HUES48 (cell line): Measurements from ENCODE around the gene ARF6.
"Not testable (repeated sequence)": the region's sequence is repeated elsewhere in the genome, so short reads cannot be mapped to it uniquely, and the experiment has no call there.

Source experiments
- H3K27ac ChIP-seq: one replicate; pipeline ENCODE4 v1.7.0; 2013; ENCODE audit warnings: low read depth, low read length, inconsistent platforms
- H3K27me3 ChIP-seq: 2 replicates; pipeline ENCODE4 v1.6.1; 2013; ENCODE audit warnings: mild to moderate bottlenecking, low read length; ENCODE audit not compliant: control insufficient read depth, insufficient read depth
- H3K36me3 ChIP-seq: 2 replicates; pipeline ENCODE4 v1.6.1; 2013; ENCODE audit warnings: low read length; ENCODE audit not compliant: control insufficient read depth, insufficient read depth
- H3K4me1 ChIP-seq: 2 replicates; pipeline ENCODE4 v1.6.1; 2013; ENCODE audit warnings: mild to moderate bottlenecking, low read length; ENCODE audit not compliant: control insufficient read depth, insufficient read depth
- H3K4me3 ChIP-seq: 2 replicates; pipeline ENCODE4 v1.5.1; 2013; ENCODE audit warnings: mild to moderate bottlenecking, low read depth, low read length
- H3K9ac ChIP-seq: 2 replicates; pipeline ENCODE4 v1.6.1; 2013; ENCODE audit warnings: mild to moderate bottlenecking, low read depth, low read length, moderate library complexity
- H3K9me3 ChIP-seq: 2 replicates; pipeline ENCODE4 v1.6.1; 2013; ENCODE audit warnings: low read length; ENCODE audit not compliant: control insufficient read depth, insufficient read depth

Gene ARF6

GRCh38 chr14:49862089-49862673 is 30.7 kb upstream of the ARF6 start:
- no peaks in the 10 kb centered on the region for H3K9me3 ChIP-seq
- peak overlapping the region; percentile 99 for H3K9ac ChIP-seq
- H3K4me3 ChIP-seq, result peak overlapping the region; percentile 91
- no peaks in the 10 kb centered on the region for H3K27me3 ChIP-seq
- peaks cover 23% of the 10 kb centered on the region for H3K4me1 ChIP-seq
- no peaks in the 10 kb centered on the region for H3K36me3 ChIP-seq
- H3K27ac ChIP-seq, result peak overlapping the region; percentile 99

DNA sequence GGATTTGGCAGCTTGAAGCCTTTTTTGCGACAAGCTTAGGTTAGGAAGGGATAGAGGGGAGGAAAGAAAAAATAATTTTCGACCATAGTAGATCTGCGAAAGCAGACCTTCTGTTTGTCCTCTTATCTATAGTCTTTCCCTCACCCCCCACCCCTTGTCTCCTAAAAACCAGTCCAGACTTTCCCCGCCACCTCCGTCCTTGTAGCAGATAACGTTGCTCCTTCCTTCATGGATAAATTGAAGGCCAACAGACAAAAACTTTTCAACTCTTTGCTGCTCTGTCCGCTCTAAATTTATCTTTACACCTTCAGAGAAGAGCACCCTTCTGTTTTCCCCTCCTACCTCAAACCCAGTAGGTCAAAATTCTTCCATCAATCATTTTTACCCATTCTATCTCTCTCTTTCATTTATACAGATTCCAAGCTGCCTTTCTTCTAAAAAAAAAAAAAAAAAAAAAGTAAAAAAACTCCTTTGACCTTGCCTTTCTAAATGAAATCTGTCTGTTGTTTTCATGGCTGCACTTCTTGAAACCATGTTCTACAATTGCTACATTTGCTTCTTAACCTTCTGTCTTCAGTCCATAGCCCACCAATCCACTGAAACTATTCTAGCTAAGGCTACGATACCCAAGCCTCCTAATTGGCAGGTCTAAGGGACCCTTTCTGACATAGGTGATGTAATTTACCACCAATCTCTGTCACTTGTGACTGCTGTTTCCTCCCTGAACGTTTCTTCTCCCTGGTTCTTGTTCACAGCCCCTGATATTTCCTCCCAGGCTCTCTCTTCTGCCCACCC is 29.2 kb upstream of the ARF6 start:
- Histone ChIP-seq H3K4me1 (peaks cover 23% of the 10 kb centered on the region), H3K9ac (peak overlapping the region; percentile 82), H3K36me3 (no peaks in the 10 kb centered on the region), H3K9me3 (no peaks in the 10 kb centered on the region), H3K27ac (peak overlapping the region; percentile 85), H3K27me3 (no peaks in the 10 kb centered on the region), H3K4me3 (peak overlapping the region; percentile 91)

- Histone ChIP-seq H3K4me3 (no peak overlapping the region), H3K9ac (no peak overlapping the region), H3K27me3 (no peaks in the 10 kb centered on the region), H3K4me1 (peaks cover 21% of the 10 kb centered on the region), H3K36me3 (no peaks in the 10 kb centered on the region), H3K27ac (no peak overlapping the region), H3K9me3 (no peaks in the 10 kb centered on the region)
These were observed 27.4 kb upstream of the ARF6 start for GRCh38 chr14:49865431-49865859.

DNA sequence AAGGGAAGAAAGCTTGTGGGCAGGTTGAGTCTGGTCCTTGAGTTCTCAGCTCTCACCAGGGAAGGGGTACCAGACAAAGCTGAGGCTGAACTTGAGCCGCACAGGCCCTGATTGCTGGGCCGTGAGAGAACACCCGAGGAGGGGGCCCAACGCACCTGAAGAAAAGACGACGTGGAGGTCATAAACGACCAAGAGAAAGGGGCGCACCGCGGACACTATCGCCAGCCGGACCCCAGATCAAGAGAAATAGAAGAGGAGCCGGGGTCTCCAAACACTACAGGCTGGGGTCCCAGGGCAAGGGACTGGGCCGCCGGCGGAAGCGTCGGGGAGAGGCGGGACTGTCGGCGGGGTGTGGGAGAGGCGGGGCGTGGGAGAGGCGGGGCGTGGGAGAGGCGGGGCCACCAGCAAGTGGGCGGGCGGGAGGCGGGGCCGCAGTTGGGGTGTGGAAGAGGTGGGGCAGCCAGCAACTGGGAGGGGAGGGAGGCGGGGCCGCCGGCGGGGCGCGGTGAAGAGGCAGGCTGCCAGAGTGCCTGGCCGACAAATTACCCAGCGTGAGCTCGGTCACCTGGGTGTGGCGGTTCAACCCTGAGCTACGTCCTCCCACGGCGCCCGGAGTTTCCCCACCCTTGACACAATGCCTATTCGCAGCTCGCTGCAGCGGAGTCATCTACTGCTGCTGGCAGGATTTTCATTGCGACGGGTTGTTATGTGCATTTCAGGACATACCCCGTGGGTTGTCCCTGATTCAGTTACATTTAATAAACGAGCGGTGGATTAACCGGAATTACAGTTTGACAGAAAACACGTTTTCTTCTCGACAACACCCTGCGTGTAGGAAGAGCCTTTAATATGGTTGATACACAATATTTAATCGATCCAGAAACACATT is 24.8 kb upstream of the ARF6 start:
- peak overlapping the region; percentile 83 for H3K4me3 ChIP-seq
- H3K27ac ChIP-seq, result peak overlapping the region; percentile 88
- no peaks in the 10 kb centered on the region for H3K36me3 ChIP-seq
- no peaks in the 10 kb centered on the region for H3K9me3 ChIP-seq
- H3K9ac ChIP-seq, result peak overlapping the region; percentile 64; the same call in 1 of the 2 replicates
- H3K4me1 ChIP-seq, result peaks cover 10% of the 10 kb centered on the region; the same call in 1 of the 2 replicates
- no peaks in the 10 kb centered on the region for H3K27me3 ChIP-seq

DNA sequence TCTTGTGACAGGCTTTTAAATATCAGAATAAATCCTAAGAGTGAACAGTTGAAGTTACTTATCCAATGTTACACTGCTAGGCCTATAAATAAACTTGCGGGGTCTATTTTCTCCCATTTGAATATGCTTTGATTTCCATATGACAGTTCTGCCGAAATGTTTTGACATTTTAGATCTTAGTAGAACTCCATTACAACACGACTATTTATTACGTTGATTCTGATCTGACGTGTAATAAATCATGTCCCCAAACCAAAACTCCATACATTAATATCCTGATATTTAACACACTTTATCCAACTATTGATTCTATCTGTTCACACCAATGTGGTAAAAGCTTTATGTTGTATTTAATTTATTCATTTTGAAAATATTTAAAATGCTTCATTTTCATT is 24.2 kb upstream of the ARF6 start:
- Histone ChIP-seq H3K9ac (no peak overlapping the region), H3K27me3 (no peaks in the 10 kb centered on the region), H3K4me1 (peaks cover 10% of the 10 kb centered on the region; the same call in 1 of the 2 replicates), H3K27ac (no peak overlapping the region), H3K9me3 (no peaks in the 10 kb centered on the region), H3K36me3 (no peaks in the 10 kb centered on the region), H3K4me3 (peak overlapping the region; percentile 83)

DNA sequence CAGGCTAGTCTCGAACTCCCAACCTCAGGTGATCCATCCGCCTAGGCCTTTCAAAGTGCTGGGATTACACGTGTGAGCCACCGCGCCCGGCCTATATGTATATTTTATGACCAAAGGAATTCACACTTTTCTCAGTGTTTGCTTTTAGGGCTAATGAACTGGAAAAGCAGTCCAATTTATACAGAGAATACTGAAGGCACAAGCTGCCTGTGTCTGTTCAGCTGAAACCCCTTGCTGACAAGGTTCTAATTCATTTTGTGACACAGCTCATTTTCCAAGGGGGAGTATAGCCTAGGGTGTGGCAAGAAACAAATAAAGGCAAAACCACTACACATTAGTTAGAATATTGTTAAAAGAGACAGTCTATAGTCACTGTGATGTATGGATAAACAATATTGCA is 22.0 kb upstream of the ARF6 start:
- no peak overlapping the region for H3K9ac ChIP-seq
- H3K27ac ChIP-seq, result no peak overlapping the region

GRCh38 chr14:49873548-49873947 is 19.3 kb upstream of the ARF6 start:
- not testable (repeated sequence) for H3K4me3 ChIP-seq, H3K27me3 ChIP-seq, H3K9me3 ChIP-seq, H3K9ac ChIP-seq, H3K36me3 ChIP-seq, H3K27ac ChIP-seq, H3K4me1 ChIP-seq

More for the DNA sequence above, 22.0 kb upstream of the ARF6 start:
- H3K36me3 ChIP-seq, result no peaks in the 10 kb centered on the region
- no peaks in the 10 kb centered on the region for H3K4me1 ChIP-seq
- no peaks in the 10 kb centered on the region for H3K9me3 ChIP-seq
- no peak overlapping the region for H3K4me3 ChIP-seq
- H3K27me3 ChIP-seq, result no peaks in the 10 kb centered on the region

DNA sequence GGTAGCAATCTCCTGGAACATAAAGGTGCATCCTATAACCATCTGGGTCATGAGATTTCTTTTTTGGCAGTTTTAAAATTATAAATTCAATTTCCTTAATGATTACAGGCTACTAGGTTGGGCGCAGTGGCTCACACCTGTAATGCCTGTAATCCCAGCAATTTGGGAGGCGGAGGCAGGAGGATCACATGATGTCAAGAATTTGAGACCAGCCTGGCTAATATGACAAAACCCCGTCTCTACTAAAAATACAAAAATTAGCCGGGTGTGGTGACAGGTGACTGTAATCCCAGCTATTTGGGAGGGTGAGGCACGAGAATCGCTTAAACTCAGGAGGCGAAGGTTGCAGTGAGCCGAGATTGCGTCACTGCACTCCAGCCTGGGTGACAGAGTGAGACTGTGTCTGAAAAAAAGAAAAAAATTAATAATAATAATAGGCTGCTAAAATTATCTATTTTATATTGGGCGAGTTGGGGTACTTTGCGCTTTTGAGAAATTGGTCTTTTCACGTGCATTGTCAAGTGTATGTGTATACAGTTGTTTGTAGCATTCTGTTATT is 17.2 kb upstream of the ARF6 start:
- H3K9me3 ChIP-seq, result no peaks in the 10 kb centered on the region
- H3K4me3 ChIP-seq, result no peak overlapping the region
- H3K27me3 ChIP-seq, result no peaks in the 10 kb centered on the region
- no peak overlapping the region for H3K27ac ChIP-seq
- no peaks in the 10 kb centered on the region for H3K4me1 ChIP-seq
- no peak overlapping the region for H3K9ac ChIP-seq
- H3K36me3 ChIP-seq, result no peaks in the 10 kb centered on the region

DNA sequence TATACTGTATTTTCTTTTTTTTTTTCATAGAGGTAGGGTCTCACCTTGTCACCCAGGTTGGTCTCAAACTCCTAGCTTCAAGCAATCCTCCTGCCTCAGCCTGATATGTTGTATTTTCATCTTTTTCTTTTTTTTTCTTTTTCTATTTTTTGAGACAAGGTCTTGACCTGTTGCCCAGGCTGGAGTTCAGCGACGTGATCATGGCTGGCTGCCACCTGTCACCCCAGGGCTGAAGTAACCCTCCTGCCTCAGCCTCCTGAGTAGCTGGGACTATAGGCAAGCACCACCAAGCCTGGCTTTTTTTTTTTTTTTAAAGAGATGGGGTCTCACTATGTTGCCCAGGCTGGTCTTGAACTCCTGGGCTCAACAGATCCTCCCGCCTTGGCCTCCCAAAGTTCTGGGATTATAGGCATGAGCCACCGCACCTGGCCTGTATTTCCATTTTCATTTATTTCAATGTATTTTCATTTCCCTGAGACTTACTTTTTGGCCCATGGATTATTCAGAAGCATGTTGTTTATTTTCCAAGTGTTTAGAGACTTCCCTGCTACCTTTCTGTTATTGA is 16.2 kb upstream of the ARF6 start:
- no peak overlapping the region for H3K4me3 ChIP-seq
- H3K27me3 ChIP-seq, result no peaks in the 10 kb centered on the region
- no peak overlapping the region for H3K27ac ChIP-seq
- no peaks in the 10 kb centered on the region for H3K36me3 ChIP-seq
- no peaks in the 10 kb centered on the region for H3K9me3 ChIP-seq
- no peak overlapping the region for H3K9ac ChIP-seq
- H3K4me1 ChIP-seq, result 0 out of 2 replicates have a peak, but pooled peaks cover 5% of the 10 kb centered on the region

DNA sequence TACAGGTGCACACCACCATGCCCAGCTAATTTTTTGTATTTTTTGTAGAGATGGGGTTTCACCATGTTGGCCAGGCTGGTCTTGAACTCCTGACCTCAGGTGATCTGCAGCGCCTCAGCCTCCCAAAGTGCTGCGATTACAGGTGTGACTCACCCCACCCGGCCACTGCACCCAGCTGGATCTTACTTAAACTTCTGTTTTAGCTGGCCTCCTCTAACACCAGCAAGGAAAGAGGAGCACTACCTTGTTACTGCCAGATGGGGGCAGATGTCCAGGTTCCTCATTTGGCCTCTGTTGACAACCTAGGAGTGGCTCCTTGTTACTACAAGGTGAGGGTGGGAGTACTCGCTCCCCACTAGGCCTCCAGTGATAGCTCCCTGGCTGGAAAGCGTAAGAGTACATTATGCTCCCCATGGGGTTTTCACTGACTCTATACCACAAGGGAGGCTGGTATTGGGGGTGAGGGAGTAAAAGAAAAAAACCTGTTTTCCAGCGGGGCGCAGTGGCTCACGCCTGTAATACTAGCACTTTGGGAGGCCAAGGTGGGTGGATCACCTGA is 13.2 kb upstream of the ARF6 start:
- Histone ChIP-seq H3K27me3 (no peaks in the 10 kb centered on the region), H3K27ac (no peak overlapping the region), H3K4me3 (no peak overlapping the region), H3K36me3 (no peaks in the 10 kb centered on the region), H3K4me1 (peaks cover 27% of the 10 kb centered on the region), H3K9ac (no peak overlapping the region), H3K9me3 (no peaks in the 10 kb centered on the region)
